Measurements from ENCODE around the gene ABHD14A. TPM values are rescaled to one million over a fixed set of nuclear protein-coding genes. Genes with fewer than 3 reads are reported as not detected.
A peak's percentile ranks its signal among the peaks of the same experiment; 100 is the strongest.

ABHD14A gene
- total and polyA plus RNA-seq, 2 of the 13 experiments (the other 11 are each of a cell fraction or from before 2014, with no cell fraction given), result 29.5 to 46.9 TPM

DNA sequence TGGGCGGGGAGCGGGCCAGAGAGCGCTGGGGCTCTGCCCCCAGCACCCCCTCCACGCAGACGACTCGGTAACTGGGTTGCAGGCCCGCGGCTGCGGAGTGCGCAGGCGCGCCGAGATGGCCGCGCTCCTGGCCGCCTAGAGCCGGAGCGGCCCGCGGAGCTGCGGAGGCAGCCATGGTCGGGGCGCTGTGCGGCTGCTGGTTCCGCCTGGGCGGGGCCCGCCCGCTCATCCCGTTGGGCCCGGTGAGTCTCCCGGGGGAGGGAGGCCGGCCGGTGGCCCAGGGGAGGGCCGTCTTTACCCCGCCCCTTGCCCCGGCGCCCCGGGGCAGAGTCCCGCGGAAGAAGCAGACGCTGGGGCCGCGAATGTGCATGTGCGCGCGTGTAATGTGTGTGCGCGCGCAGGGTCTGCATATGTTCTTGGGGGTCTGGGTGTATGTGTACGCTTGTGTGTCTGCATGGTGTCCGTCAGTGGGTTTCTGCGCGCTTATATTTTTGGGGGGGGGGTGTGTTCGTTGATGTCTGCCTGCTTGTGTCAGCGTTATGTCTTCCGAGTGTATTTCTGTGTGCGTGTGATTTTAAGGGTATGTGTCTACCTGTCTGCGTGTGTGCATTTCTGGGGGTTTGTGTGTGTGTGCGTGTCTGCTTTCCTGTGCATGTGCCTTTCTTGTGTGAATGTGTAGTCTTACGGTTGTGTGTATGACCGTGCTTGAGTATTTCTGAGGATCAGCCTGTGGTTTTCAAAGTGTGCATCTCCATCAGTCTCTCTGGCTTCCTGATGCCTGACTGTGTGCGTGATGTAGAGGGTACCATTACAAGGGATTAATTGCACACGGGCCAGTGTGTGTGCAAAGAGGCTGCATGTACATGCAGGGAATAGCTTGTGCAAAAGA lies at the start of gene ABHD14A (continued):
- TF ChIP-seq MTERF4 (CRISPR knock-in tag; IDR thresholded peaks at IDR 0.05), result peak; percentile 63; the same call in 1 of the 2 replicates
- peak; percentile 22; the same call in 1 of the 2 replicates for TF ChIP-seq HNF4A (CRISPR knock-in tag; IDR thresholded peaks at IDR 0.05)
- TF ChIP-seq TCF12 (IDR thresholded peaks at IDR 0.05), result no peak
- TF ChIP-seq TCF12 (CRISPR knock-in tag; IDR thresholded peaks at IDR 0.05), result peak; percentile 61; the same call in 1 of the 2 replicates
- TF ChIP-seq PHF8 (CRISPR knock-in tag; IDR thresholded peaks at IDR 0.05), result peak; percentile 60; the same call in 1 of the 2 replicates
- no peak for TF ChIP-seq NONO (IDR thresholded peaks at IDR 0.05)
- TF ChIP-seq NONO (CRISPR knock-in tag; conservative IDR thresholded peaks at IDR 0.05), result peak; percentile 53
- TF ChIP-seq, protein P1, sequence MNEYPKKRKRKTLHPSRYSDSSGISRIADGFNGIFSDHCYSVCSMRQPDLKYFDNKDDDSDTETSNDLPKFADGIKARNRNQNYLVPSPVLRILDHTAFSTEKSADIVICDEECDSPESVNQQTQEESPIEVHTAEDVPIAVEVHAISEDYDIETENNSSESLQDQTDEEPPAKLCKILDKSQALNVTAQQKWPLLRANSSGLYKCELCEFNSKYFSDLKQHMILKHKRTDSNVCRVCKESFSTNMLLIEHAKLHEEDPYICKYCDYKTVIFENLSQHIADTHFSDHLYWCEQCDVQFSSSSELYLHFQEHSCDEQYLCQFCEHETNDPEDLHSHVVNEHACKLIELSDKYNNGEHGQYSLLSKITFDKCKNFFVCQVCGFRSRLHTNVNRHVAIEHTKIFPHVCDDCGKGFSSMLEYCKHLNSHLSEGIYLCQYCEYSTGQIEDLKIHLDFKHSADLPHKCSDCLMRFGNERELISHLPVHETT (CRISPR knock-in tag; conservative IDR thresholded peaks at IDR 0.05), result peak; percentile 96
- no peak for TF ChIP-seq ZNF292 (CRISPR knock-in tag; IDR thresholded peaks at IDR 0.05; ENCODE audit: borderline replicate concordance, low read depth)
- TF ChIP-seq TOPORS (CRISPR knock-in tag; IDR thresholded peaks at IDR 0.05), result peak; percentile 58; the same call in 1 of the 2 replicates
- TF ChIP-seq, protein P2, sequence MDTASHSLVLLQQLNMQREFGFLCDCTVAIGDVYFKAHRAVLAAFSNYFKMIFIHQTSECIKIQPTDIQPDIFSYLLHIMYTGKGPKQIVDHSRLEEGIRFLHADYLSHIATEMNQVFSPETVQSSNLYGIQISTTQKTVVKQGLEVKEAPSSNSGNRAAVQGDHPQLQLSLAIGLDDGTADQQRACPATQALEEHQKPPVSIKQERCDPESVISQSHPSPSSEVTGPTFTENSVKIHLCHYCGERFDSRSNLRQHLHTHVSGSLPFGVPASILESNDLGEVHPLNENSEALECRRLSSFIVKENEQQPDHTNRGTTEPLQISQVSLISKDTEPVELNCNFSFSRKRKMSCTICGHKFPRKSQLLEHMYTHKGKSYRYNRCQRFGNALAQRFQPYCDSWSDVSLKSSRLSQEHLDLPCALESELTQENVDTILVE (CRISPR knock-in tag; IDR thresholded peaks at IDR 0.05), result peak; percentile 81; the same call in 1 of the 2 replicates
- peak; percentile 57; the same call in 1 of the 2 replicates for TF ChIP-seq PHF20 (CRISPR knock-in tag; IDR thresholded peaks at IDR 0.05)
- 0 out of 2 replicates have a peak, but pooled peaks have one; percentile 75 for TF ChIP-seq DNMT1 (CRISPR knock-in tag; IDR thresholded peaks at IDR 0.05)
- 0 out of 2 replicates have a peak, but pooled peaks have one; percentile 21 for TF ChIP-seq ZNF678 (CRISPR knock-in tag; IDR thresholded peaks at IDR 0.05)
- no peak for TF ChIP-seq DBP (CRISPR knock-in tag; IDR thresholded peaks at IDR 0.05; ENCODE audit: not compliant biosample characterization)
- peak; percentile 4; the same call in 1 of the 2 replicates for TF ChIP-seq ZNF777 (CRISPR knock-in tag; IDR thresholded peaks at IDR 0.05)
- no peak for TF ChIP-seq TBP (CRISPR knock-in tag; IDR thresholded peaks at IDR 0.05)
- TF ChIP-seq SPEN (CRISPR knock-in tag; IDR thresholded peaks at IDR 0.05; ENCODE audit: low read depth), result peak; percentile 73; the same call in 1 of the 2 replicates
- TF ChIP-seq, protein P3, sequence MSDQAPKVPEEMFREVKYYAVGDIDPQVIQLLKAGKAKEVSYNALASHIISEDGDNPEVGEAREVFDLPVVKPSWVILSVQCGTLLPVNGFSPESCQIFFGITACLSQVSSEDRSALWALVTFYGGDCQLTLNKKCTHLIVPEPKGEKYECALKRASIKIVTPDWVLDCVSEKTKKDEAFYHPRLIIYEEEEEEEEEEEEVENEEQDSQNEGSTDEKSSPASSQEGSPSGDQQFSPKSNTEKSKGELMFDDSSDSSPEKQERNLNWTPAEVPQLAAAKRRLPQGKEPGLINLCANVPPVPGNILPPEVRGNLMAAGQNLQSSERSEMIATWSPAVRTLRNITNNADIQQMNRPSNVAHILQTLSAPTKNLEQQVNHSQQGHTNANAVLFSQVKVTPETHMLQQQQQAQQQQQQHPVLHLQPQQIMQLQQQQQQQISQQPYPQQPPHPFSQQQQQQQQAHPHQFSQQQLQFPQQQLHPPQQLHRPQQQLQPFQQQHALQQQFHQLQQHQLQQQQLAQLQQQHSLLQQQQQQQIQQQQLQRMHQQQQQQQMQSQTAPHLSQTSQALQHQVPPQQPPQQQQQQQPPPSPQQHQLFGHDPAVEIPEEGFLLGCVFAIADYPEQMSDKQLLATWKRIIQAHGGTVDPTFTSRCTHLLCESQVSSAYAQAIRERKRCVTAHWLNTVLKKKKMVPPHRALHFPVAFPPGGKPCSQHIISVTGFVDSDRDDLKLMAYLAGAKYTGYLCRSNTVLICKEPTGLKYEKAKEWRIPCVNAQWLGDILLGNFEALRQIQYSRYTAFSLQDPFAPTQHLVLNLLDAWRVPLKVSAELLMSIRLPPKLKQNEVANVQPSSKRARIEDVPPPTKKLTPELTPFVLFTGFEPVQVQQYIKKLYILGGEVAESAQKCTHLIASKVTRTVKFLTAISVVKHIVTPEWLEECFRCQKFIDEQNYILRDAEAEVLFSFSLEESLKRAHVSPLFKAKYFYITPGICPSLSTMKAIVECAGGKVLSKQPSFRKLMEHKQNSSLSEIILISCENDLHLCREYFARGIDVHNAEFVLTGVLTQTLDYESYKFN (CRISPR knock-in tag; conservative IDR thresholded peaks at IDR 0.05), result 0 out of 2 replicates have a peak, but pooled peaks have one; percentile 22
- TF ChIP-seq ZFX (CRISPR knock-in tag; IDR thresholded peaks at IDR 0.05; ENCODE audit: low read depth), result peak; percentile 40; the same call in 1 of the 2 replicates
- peak; percentile 53; the same call in 1 of the 2 replicates for TF ChIP-seq ZNF564 (CRISPR knock-in tag; IDR thresholded peaks at IDR 0.05)

All from HepG2 (cell line).